Vagina (tissue), 2 donors: ENCODE data around the gene SIRT7.

Source experiments
- CTCF ChIP-seq, 3 experiments: fragments of 450-650 bp in 2 of 3; fragments of 200-600 bp in 1 of 3; sonication (generic) in 1 of 3; IDR thresholded peaks; one replicate each; pipeline ENCODE4 v1.5.1; 2017 to 2019; ENCODE audit warnings: antibody characterized with exemption in 3 of 3, mild to moderate bottlenecking in 2 of 3, moderate library complexity in 2 of 3
- POLR2A ChIP-seq, 2 donors: fragments of 450-650 bp; IDR thresholded peaks; one replicate each; pipeline ENCODE4 v1.6.1; 2017; ENCODE audit warnings: antibody characterized with exemption in 2 of 2, mild to moderate bottlenecking in 2 of 2, moderate library complexity in 2 of 2
- POLR2AphosphoS5 ChIP-seq, 2 donors: sonication (generic); formaldehyde crosslinking; IDR thresholded peaks; one replicate each; pipeline ENCODE4 v1.9.0; 2017; ENCODE audit warnings: antibody characterized with exemption in 2 of 2, mild to moderate bottlenecking in 2 of 2, low read depth in 1 of 2; ENCODE audit not compliant: insufficient read depth in 1 of 2

DNA sequence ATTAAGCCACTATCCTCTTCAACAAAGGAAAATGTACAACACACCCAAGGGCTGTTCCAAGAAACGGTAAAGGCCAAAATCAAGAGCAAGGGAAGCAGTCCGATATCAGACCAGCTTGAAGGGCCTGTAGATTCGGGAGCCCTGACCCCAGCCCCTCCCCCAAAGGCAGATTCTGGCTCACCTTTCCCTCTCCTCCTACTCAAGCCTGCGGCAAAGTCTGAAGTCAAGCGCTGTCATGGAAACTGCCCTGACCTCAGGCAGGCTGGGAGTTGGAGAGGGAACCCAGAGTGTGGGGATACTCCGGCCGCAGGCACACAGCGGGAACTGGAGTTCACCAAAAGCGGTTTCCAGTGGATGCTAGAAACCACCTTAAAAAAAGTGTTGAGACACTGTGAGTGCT, 28.4 kb downstream of the SIRT7 start:
- TF ChIP-seq CTCF (IDR thresholded peaks at IDR 0.05) (no peak), POLR2A (IDR thresholded peaks at IDR 0.05) (no peak), POLR2AphosphoS5 (IDR thresholded peaks at IDR 0.05; ENCODE audit: insufficient read depth in 1 of 2, low read depth in 1 of 2) (no peak)
